GM12878 (cell line): ENCODE measurements around the gene NOL4L. TPM values are rescaled to one million over a fixed set of nuclear protein-coding genes. Genes with fewer than 3 reads are reported as not detected.

Experiments
- ATAC-seq: fragments of 200-7000 bp; cut with Tn5 transposase; 3 replicates; pipeline ENCODE4 v1.9.1; 2020; ENCODE audit warnings: mild to moderate bottlenecking, moderate library complexity
- BruUV-seq: library from RNA; stranded (reverse); fragments of 400-500 nt; replicated peaks from 2 replicates; lab custom pipeline; 2021; lab: Mats Ljungman, UMichigan
- CTCF ChIA-PET: fragments of 300-600 bp; sonication (Branson Sonifier 250); formaldehyde crosslinking; extraction: SDS; loops from one replicate; lab custom pipeline; 2021; ENCODE audit warnings: inconsistent platforms; lab: Yijun Ruan, JAX
- POLR2A ChIA-PET: fragments of 350-600 bp; formaldehyde crosslinking; extraction: SDS; loops from one replicate; lab custom pipeline; 2021; ENCODE audit warnings: inconsistent platforms; lab: Charles Lee
- RAD21 ChIA-PET: fragments of 300-600 bp; sonication (Branson Sonifier 250); formaldehyde crosslinking; loops from one replicate; lab custom pipeline; 2023; ENCODE audit warnings: antibody characterized with exemption; ENCODE audit not compliant: unreplicated experiment; lab: Charles Lee
- SMC1A ChIA-PET: fragments of 300-600 bp; sonication (Branson Sonifier 250); formaldehyde crosslinking; loops from one replicate; lab custom pipeline; 2023; ENCODE audit not compliant: unreplicated experiment, uncharacterized antibody; lab: Charles Lee
- DNase-seq: peaks from one replicate; pipeline ENCODE4 v3.0.0-alpha.2; 2011; ENCODE audit warnings: low read depth, low spot score
- FAIRE-seq: peaks from 3 replicates; lab custom pipeline; 2011; peaks lifted over from hg19 to GRCh38; lab: Jason Lieb, UNC
- H2AFZ ChIP-seq: 2 replicates; pipeline ENCODE4 v1.6.0; 2011; ENCODE audit warnings: low read depth, low read length, control low read depth; ENCODE audit not compliant: control insufficient read depth
- H3K27ac ChIP-seq: 2 replicates; pipeline ENCODE4 v1.5.1; 2011; ENCODE audit warnings: control low read depth; ENCODE audit not compliant: control insufficient read depth, insufficient read depth
- H3K27me3 ChIP-seq, 2 experiments: replicated peaks in 1 of 2; 2 replicates each; pipeline versions ENCODE4 v1.6.0 to v1.6.1; 2011; ENCODE audit warnings: low read length in 1 of 2; ENCODE audit not compliant: control insufficient read depth in 2 of 2, insufficient read depth in 2 of 2
- H3K36me3 ChIP-seq, 2 experiments: 2 replicates each; pipeline ENCODE4 v1.5.1; 2011; ENCODE audit warnings: low read length in 1 of 2; ENCODE audit not compliant: control insufficient read depth in 2 of 2, insufficient read depth in 2 of 2
- H3K4me1 ChIP-seq: 2 replicates; pipeline ENCODE4 v1.6.1; 2011; ENCODE audit warnings: mild to moderate bottlenecking, low read length, moderate library complexity, mixed read lengths; ENCODE audit not compliant: control insufficient read depth, insufficient read depth
- H3K4me2 ChIP-seq: 2 replicates; pipeline ENCODE4 v1.6.0; 2011; ENCODE audit warnings: control low read depth; ENCODE audit not compliant: control insufficient read depth, insufficient read depth
- H3K4me3 ChIP-seq: fragments of 200-600 bp; sonication (generic); 2 replicates; pipeline ENCODE4 v1.5.1; 2016
- H3K79me2 ChIP-seq: 2 replicates; pipeline ENCODE4 v1.6.0; 2011; ENCODE audit warnings: low read length; ENCODE audit not compliant: control insufficient read depth, insufficient read depth
- H3K9ac ChIP-seq: 2 replicates; pipeline ENCODE4 v1.8.0; 2011; ENCODE audit warnings: low read length, control low read depth, mixed read lengths; ENCODE audit not compliant: control insufficient read depth, insufficient read depth
- H3K9me3 ChIP-seq: replicated peaks from 3 replicates; pipeline ENCODE4 v1.5.1; 2011; ENCODE audit warnings: mild to moderate bottlenecking, low read length; ENCODE audit not compliant: control insufficient read depth, insufficient read depth
- H4K20me1 ChIP-seq: 2 replicates; pipeline ENCODE4 v1.6.0; 2011; ENCODE audit not compliant: control insufficient read depth, insufficient read depth
- FOXK2 ChIP-seq: fragments of 450-650 bp; IDR thresholded peaks from 2 replicates; pipeline ENCODE4 v1.6.1; 2017; ENCODE audit warnings: mild to moderate bottlenecking, moderate library complexity
- IKZF2 ChIP-seq, 2 experiments: fragments of 450-650 bp; IDR thresholded peaks; 2 replicates each; pipeline ENCODE4 v1.6.1; 2017; ENCODE audit warnings: mild to moderate bottlenecking in 2 of 2, moderate library complexity in 2 of 2
- NFXL1 ChIP-seq: fragments of 450-650 bp; IDR thresholded peaks from 2 replicates; pipeline ENCODE4 v1.6.1; 2017; ENCODE audit warnings: antibody characterized with exemption, mild to moderate bottlenecking, borderline replicate concordance
- SUZ12 ChIP-seq: fragments of 200-600 bp; sonication (generic); IDR thresholded peaks from one replicate; pipeline ENCODE4 v1.6.1; 2018; ENCODE audit warnings: antibody characterized with exemption, mild to moderate bottlenecking; ENCODE audit not compliant: unreplicated experiment
- ZBTB11 ChIP-seq: fragments of 450-650 bp; formaldehyde crosslinking; IDR thresholded peaks from 2 replicates; pipeline ENCODE4 v1.5.0; 2022; ENCODE audit warnings: mild to moderate bottlenecking, missing genetic modification characterization
- ZNF622 ChIP-seq: fragments of 450-650 bp; IDR thresholded peaks from 2 replicates; pipeline ENCODE4 v1.6.1; 2017; ENCODE audit warnings: mild to moderate bottlenecking, inconsistent platforms
- WGBS: methylation state at CpG from one replicate; pipeline ENCODE4 v1.1.6; 2016; ENCODE audit warnings: low lambda C conversion rate; ENCODE audit not compliant: insufficient replicate concordance, insufficient coverage; ENCODE audit errors: missing lambda C conversion rate; 5-methylcytosine and 5-hydroxymethylcytosine counted together
- in situ Hi-C: fragments of 300-500 bp; cut with MboI; formaldehyde crosslinking; loops from 9 replicates; pipeline ENCODE4 v1.14.3; 2018; ENCODE audit warnings: mixed read lengths
- intact Hi-C: fragments of 100-400 bp; cut with micrococcal nuclease; formaldehyde crosslinking; loops from one replicate; pipeline ENCODE4 v1.14.2; 2022; ENCODE audit not compliant: unreplicated experiment
- polyA plus RNA-seq, 11 experiments: library from polyadenylated mRNA; depleted of rRNA in 4 of 11; unstranded in 6 of 11; stranded (reverse) in 5 of 11; fragments of >200 nt; fragmentation: Nextera tagmentation in 4 of 11; fragmentation: Illumina TruSeq in 1 of 11; extraction: Ambion mirVana in 4 of 11; extraction: Trizol in 1 of 11; gene quantifications; 1 replicate in 1 of 11; 2 replicates in 10 of 11; pipeline versions ENCODE4 v1.2.1 to v1.2.3, GENCODE V29; 2011 to 2016; ENCODE audit warnings: inconsistent platforms in 2 of 11, missing spikeins in 2 of 11, low read depth in 1 of 11
- total RNA-seq, 4 experiments: library from RNA; depleted of rRNA in 3 of 4; stranded (reverse); fragments of >200 nt in 3 of 4; fragmentation: Illumina TruSeq in 1 of 4; extraction: Trizol in 1 of 4; gene quantifications; 2 replicates each; pipeline versions ENCODE4 v1.2.1 to v1.2.3, GENCODE V29; 2013 to 2021

Gene NOL4L
- total and polyA plus RNA-seq, 10 of the 15 experiments (the other 5 are each of a cell fraction or from before 2014, with no cell fraction given): 2.3 to 24.0 (median 8.0) TPM

- in situ Hi-C loops (no loop called here), intact Hi-C loops (no loop called here)
- Histone ChIP-seq H3K27ac (no peak overlapping the region), H3K27me3 (no peaks in the 10 kb centered on the region), H3K4me3 (no peak overlapping the region), H3K36me3 (no peaks in the 10 kb centered on the region), H3K4me2 (no peak overlapping the region), H3K79me2 (no peaks in the 10 kb centered on the region), H3K4me1 (peaks cover 11% of the 10 kb centered on the region), H4K20me1 (no peaks in the 10 kb centered on the region), H3K9me3 (no peaks in the 10 kb centered on the region), H2AFZ (no peak overlapping the region), H3K9ac (no peak overlapping the region)
- ChIA-PET SMC1A (no interaction called here), POLR2A (no interaction called here), RAD21 (no interaction called here), CTCF (no interaction called here)
- FAIRE-seq (no peak), ATAC-seq (no peak)
- BruUV-seq: no TSS peak
- TF ChIP-seq NFXL1 (no peak), ZNF622 (no peak), SUZ12 (no peak), IKZF2 (IDR thresholded peaks at IDR 0.05) (no peak), ZBTB11 (CRISPR knock-in tag) (no peak), FOXK2 (no peak)
- TF ChIP-seq, all 136 proteins: peak for 0
- WGBS: 53% methylated on average over 8 of the region's 8 CpGs
- DNase-seq: no peak
These were observed 22.2 kb upstream of the NOL4L start for GRCh38 chr20:32607324-32607723.
